SJCRH30 (cell line): Measurements from ENCODE around the gene KIF18A. TPM values are rescaled to one million over a fixed set of nuclear protein-coding genes. Genes with fewer than 3 reads are reported as not detected.
A peak's percentile ranks its signal among the peaks of the same experiment; 100 is the strongest.
"Not testable (repeated sequence)": the region's sequence is repeated elsewhere in the genome, so short reads cannot be mapped to it uniquely, and the experiment has no call there.

ENCODE experiments used
- DNase-seq, 2 experiments: peaks; one replicate each; pipeline ENCODE4 v3.0.0-alpha.2; 2015 to 2020
- H3K27ac ChIP-seq: fragments of 250-450 bp; sonication (Bioruptor Pico); 2 replicates; pipeline ENCODE4 v1.5.1; 2020; ENCODE audit warnings: mild to moderate bottlenecking, moderate library complexity
- H3K27me3 ChIP-seq: fragments of 250-450 bp; sonication (Bioruptor Pico); 2 replicates; pipeline ENCODE4 v1.5.1; 2020; ENCODE audit warnings: mild to moderate bottlenecking, moderate library complexity
- H3K36me3 ChIP-seq: fragments of 250-450 bp; sonication (Bioruptor Pico); 2 replicates; pipeline ENCODE4 v1.5.1; 2020; ENCODE audit warnings: mild to moderate bottlenecking, moderate library complexity
- H3K4me1 ChIP-seq: fragments of 250-450 bp; sonication (Bioruptor Pico); 2 replicates; pipeline ENCODE4 v1.5.1; 2020; ENCODE audit warnings: mild to moderate bottlenecking, moderate library complexity
- H3K4me3 ChIP-seq: fragments of 250-450 bp; sonication (Bioruptor Pico); 2 replicates; pipeline ENCODE4 v1.5.1; 2020; ENCODE audit warnings: mild to moderate bottlenecking, moderate library complexity
- H3K9me3 ChIP-seq: fragments of 250-450 bp; sonication (Bioruptor Pico); replicated peaks from 2 replicates; pipeline ENCODE4 v1.5.1; 2020; ENCODE audit warnings: mild to moderate bottlenecking, moderate library complexity
- total RNA-seq: library from RNA; depleted of rRNA; stranded (reverse); fragments of >200 nt; shearing (Covaris generic); gene quantifications from 2 replicates; pipeline ENCODE4 v1.2.3, GENCODE V29; 2014

The KIF18A gene
- total RNA-seq, 1 experiment from 2014 or later, result 45.0 TPM

- Histone ChIP-seq H3K4me3 (no peak overlapping the region), H3K36me3 (peaks cover 15% of the 10 kb centered on the region), H3K4me1 (no peaks in the 10 kb centered on the region), H3K27me3 (no peaks in the 10 kb centered on the region), H3K27ac (no peak overlapping the region), H3K9me3 (no peaks in the 10 kb centered on the region)
- no peak for DNase-seq
Measured at GRCh38 chr11:28117712-28118111, 9.8 kb upstream of the KIF18A start.

DNA sequence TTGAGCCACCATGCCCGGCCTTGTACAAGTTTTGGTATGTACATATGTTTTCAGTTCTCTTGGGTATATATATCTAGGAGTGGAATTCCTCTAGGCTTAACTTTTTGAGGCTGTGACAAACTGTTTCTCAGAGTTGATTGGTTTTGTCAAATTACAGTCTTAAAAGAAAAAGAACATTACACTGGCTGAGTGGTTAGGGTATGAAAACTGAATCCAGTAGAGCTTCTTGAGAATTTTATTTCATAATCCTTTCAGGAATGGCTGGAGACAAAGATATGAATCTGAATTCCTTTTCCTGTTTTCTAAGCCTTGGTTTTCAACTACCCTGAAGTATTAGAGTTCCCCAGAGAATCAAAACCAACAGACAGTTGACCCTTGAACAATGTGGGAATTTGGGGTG lies 6.8 kb upstream of the KIF18A start:
- H3K27ac ChIP-seq, result no peak overlapping the region
- no peaks in the 10 kb centered on the region for H3K27me3 ChIP-seq
- H3K9me3 ChIP-seq, result no peaks in the 10 kb centered on the region
- H3K4me1 ChIP-seq, result 0 out of 2 replicates have a peak, but pooled peaks cover 1% of the 10 kb centered on the region
- no peak for DNase-seq
- H3K4me3 ChIP-seq, result no peak overlapping the region
- H3K36me3 ChIP-seq, result peaks cover 13% of the 10 kb centered on the region

GRCh38 chr11:28114116-28114515 lies 6.2 kb upstream of the KIF18A start:
- no peaks in the 10 kb centered on the region for H3K9me3 ChIP-seq
- peaks cover 13% of the 10 kb centered on the region for H3K36me3 ChIP-seq
- no peak for DNase-seq
- H3K4me3 ChIP-seq, result no peak overlapping the region
- H3K27me3 ChIP-seq, result no peaks in the 10 kb centered on the region
- peaks cover 5% of the 10 kb centered on the region; the same call in 1 of the 2 replicates for H3K4me1 ChIP-seq
- no peak overlapping the region for H3K27ac ChIP-seq

DNA sequence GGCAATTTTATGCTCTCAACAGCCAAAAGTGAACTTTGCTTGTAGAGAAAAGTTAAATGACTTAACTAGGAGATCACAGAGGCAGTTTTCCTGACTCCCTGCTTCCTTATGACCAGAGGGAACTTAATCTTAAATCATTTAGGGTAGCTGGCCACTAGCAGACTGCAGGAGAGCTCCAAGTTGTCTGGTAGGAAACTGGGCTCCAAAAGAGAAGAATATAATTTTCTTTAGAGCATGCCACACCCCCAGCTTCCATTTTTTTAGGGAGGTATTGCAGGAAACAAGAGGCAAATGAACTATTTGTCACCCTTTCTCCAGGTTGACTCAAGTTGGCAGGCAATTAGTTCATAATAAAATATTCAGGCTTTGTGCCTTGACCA lies 2.9 kb upstream of the KIF18A start:
- peak overlapping the region; percentile 74 for H3K4me3 ChIP-seq
- peak overlapping the region; percentile 76 for H3K27ac ChIP-seq
- H3K9me3 ChIP-seq, result no peaks in the 10 kb centered on the region
- DNase-seq, result peak in 1 of 2 experiments; percentile 8
- peaks cover 9% of the 10 kb centered on the region; the same call in 1 of the 2 replicates for H3K36me3 ChIP-seq
- peaks cover 9% of the 10 kb centered on the region; the same call in 1 of the 2 replicates for H3K4me1 ChIP-seq
- H3K27me3 ChIP-seq, result no peaks in the 10 kb centered on the region

GRCh38 chr11:28110108-28110820 lies 2.3 kb upstream of the KIF18A start:
- peak overlapping the region; percentile 74 for H3K4me3 ChIP-seq
- peaks cover 9% of the 10 kb centered on the region; the same call in 1 of the 2 replicates for H3K4me1 ChIP-seq
- no peaks in the 10 kb centered on the region for H3K9me3 ChIP-seq
- H3K27me3 ChIP-seq, result no peaks in the 10 kb centered on the region
- DNase-seq, result peak; percentile 83 to 89
- peaks cover 9% of the 10 kb centered on the region; the same call in 1 of the 2 replicates for H3K36me3 ChIP-seq
- peak overlapping the region; percentile 76 for H3K27ac ChIP-seq

DNA sequence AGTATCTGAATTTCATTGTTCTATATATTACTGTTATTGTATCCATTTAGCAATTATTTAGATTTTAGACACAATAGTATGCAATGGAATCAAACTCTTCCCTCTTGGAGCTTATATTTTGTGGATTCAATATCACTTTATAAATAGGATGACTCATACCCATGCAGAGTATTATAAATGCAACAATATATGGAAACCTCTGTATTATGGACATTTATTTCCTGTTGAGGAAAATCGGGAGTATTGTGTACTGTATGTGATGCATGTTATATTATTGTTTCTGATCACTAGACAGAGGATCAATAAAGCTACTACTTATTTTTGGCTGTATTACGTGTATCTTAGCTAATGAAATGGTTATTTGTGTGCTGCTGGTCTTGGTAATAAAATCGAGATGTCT lies 1.0 kb upstream of the KIF18A start:
- peaks cover 5% of the 10 kb centered on the region; the same call in 1 of the 2 replicates for H3K36me3 ChIP-seq
- no peaks in the 10 kb centered on the region for H3K27me3 ChIP-seq
- peaks cover 9% of the 10 kb centered on the region; the same call in 1 of the 2 replicates for H3K4me1 ChIP-seq
- no peaks in the 10 kb centered on the region for H3K9me3 ChIP-seq
- peak overlapping the region; percentile 87 for H3K4me3 ChIP-seq
- peak overlapping the region; percentile 86 for H3K27ac ChIP-seq
- no peak for DNase-seq

- H3K27me3 ChIP-seq, result no peaks in the 10 kb centered on the region
- peak overlapping the region; percentile 87 for H3K4me3 ChIP-seq
- peaks cover 12% of the 10 kb centered on the region; the same call in 1 of the 2 replicates for H3K4me1 ChIP-seq
- H3K9me3 ChIP-seq, result no peaks in the 10 kb centered on the region
- peak overlapping the region; percentile 86 for H3K27ac ChIP-seq
- peak; percentile 24 to 56 for DNase-seq
- H3K36me3 ChIP-seq, result no peaks in the 10 kb centered on the region
Measured at GRCh38 chr11:28107191-28107749, 686 bp downstream of the KIF18A start.

- no peak for DNase-seq
- Histone ChIP-seq H3K27me3 (no peaks in the 10 kb centered on the region), H3K27ac (no peak overlapping the region), H3K4me1 (peaks cover 12% of the 10 kb centered on the region; the same call in 1 of the 2 replicates), H3K36me3 (no peaks in the 10 kb centered on the region), H3K9me3 (no peaks in the 10 kb centered on the region), H3K4me3 (peak overlapping the region; percentile 87)
Measured at GRCh38 chr11:28106353-28107043, 1.5 kb downstream of the KIF18A start.

DNA sequence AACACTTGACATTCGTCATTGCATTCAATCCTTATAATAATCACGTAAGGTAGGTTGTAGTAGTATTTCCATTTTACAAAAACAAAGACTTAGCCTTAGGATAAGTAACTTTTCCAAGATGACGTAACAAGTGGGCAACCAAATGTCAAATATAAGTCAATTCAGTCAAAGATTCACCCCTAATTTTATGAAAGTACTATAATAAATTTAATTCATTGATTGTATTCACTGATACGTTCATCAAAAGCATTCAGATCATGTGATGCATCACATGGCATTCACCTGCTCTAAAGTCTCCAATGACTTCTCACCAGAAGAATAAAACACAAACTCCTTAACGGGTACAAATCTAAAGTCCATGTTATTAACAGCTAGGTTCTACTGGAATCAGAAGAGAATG lies 2.1 kb downstream of the KIF18A start:
- H3K9me3 ChIP-seq, result no peaks in the 10 kb centered on the region
- H3K4me3 ChIP-seq, result no peak overlapping the region
- no peaks in the 10 kb centered on the region for H3K27me3 ChIP-seq
- peaks cover 12% of the 10 kb centered on the region; the same call in 1 of the 2 replicates for H3K4me1 ChIP-seq
- no peak for DNase-seq
- no peak overlapping the region for H3K27ac ChIP-seq
- no peaks in the 10 kb centered on the region for H3K36me3 ChIP-seq

GRCh38 chr11:28104984-28105383 lies 3.0 kb downstream of the KIF18A start:
- Histone ChIP-seq H3K36me3 (no peaks in the 10 kb centered on the region; the same call in 1 of the 2 replicates), H3K9me3 (no peaks in the 10 kb centered on the region), H3K27me3 (no peaks in the 10 kb centered on the region), H3K4me1 (peaks cover 12% of the 10 kb centered on the region; the same call in 1 of the 2 replicates), H3K4me3 (no peak overlapping the region), H3K27ac (no peak overlapping the region)
- DNase-seq, result no peak

DNA sequence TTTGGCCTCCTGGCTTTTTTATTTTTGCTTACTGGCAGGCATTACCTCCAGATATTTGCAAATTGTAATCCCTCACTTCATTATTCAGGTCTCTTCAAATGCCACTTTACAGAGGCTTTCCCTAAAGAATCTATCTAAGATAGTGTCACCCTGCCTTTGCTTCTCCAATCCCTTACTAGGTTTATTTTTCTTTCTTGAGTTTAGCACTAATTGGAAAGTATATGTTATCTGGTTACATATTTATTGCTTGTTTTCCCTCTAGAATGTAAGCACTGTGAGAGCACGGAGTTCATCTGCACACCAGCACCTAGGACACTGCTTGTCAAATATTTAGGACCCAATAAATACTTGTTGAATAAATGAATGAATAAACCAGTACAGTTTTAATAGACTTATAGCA lies 3.5 kb downstream of the KIF18A start:
- no peak overlapping the region for H3K27ac ChIP-seq
- DNase-seq, result no peak
- H3K4me3 ChIP-seq, result no peak overlapping the region
- no peaks in the 10 kb centered on the region for H3K27me3 ChIP-seq
- no peaks in the 10 kb centered on the region for H3K9me3 ChIP-seq
- H3K4me1 ChIP-seq, result peaks cover 8% of the 10 kb centered on the region; the same call in 1 of the 2 replicates
- H3K36me3 ChIP-seq, result no peaks in the 10 kb centered on the region; the same call in 1 of the 2 replicates

GRCh38 chr11:28102300-28102699 lies 5.7 kb downstream of the KIF18A start:
- not testable (repeated sequence) for H3K4me1 ChIP-seq, H3K27me3 ChIP-seq, H3K4me3 ChIP-seq, H3K9me3 ChIP-seq, DNase-seq, H3K36me3 ChIP-seq, H3K27ac ChIP-seq

DNA sequence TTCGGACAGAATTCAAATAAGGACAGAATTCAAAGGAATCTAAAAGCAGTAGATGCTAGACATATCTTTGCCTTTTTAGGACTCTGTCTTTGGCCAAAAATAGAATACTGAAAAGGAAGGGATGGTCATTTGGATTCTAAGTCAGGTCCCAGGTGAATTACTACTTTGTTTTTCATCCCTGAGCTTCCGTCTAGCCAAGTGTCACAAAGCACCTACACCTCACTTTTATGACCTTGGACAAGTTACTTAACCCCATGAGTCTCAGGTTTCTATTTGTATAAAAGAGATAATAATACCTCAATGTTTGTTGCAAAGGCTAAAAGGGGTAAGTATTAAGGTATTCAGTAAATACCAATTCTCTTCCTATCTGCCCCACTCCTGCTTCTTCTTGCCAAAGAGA lies 7.3 kb downstream of the KIF18A start:
- peaks cover 14% of the 10 kb centered on the region for H3K36me3 ChIP-seq
- no peak overlapping the region for H3K4me3 ChIP-seq
- no peak for DNase-seq
- H3K4me1 ChIP-seq, result 0 out of 2 replicates have a peak, but pooled peaks cover 3% of the 10 kb centered on the region
- H3K9me3 ChIP-seq, result no peaks in the 10 kb centered on the region
- no peaks in the 10 kb centered on the region for H3K27me3 ChIP-seq
- no peak overlapping the region for H3K27ac ChIP-seq

GRCh38 chr11:28099715-28100114 lies 8.2 kb downstream of the KIF18A start:
- Histone ChIP-seq H3K9me3 (no peaks in the 10 kb centered on the region), H3K27ac (no peak overlapping the region), H3K4me3 (no peak overlapping the region), H3K36me3 (peaks cover 22% of the 10 kb centered on the region), H3K4me1 (0 out of 2 replicates have a peak, but pooled peaks cover 3% of the 10 kb centered on the region), H3K27me3 (no peaks in the 10 kb centered on the region)
- no peak for DNase-seq

DNA sequence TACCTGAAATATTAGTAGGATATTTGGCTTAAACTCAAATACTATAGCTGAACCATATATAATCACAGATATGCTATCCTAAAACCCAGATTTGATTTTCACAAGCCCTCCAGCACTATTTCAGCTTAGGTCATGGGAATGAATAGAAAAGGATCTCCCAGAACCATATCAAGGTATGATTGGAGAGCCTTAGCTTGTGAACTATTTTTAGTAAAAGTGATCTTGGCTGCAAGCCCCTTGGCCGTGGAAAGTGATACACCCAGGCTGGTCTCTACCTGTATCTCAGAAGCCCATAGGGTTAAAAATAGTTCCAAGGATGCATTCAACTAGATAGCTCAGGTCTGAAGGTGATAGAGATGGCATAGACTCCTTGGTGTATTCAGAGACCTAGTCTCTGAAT lies 9.7 kb downstream of the KIF18A start:
- no peaks in the 10 kb centered on the region for H3K27me3 ChIP-seq

More for the DNA sequence above, 9.7 kb downstream of the KIF18A start:
- peaks cover 24% of the 10 kb centered on the region for H3K36me3 ChIP-seq
- no peak overlapping the region for H3K4me3 ChIP-seq
- H3K9me3 ChIP-seq, result no peaks in the 10 kb centered on the region
- H3K27ac ChIP-seq, result no peak overlapping the region
- H3K4me1 ChIP-seq, result 0 out of 2 replicates have a peak, but pooled peaks cover 3% of the 10 kb centered on the region
- no peak for DNase-seq
